Lung (tissue), 12 donors: Measurements from ENCODE around the gene RSAD2. TPM values are rescaled to one million over a fixed set of nuclear protein-coding genes. Genes with fewer than 3 reads are reported as not detected.

Source experiments
- ATAC-seq: fragments of 200-7000 bp; cut with Tn5 transposase; one replicate; pipeline ENCODE4 v1.9.1; 2020; ENCODE audit warnings: moderate number of reproducible peaks; ENCODE audit not compliant: insufficient read depth, low FRiP score
- DNase-seq, 3 donors: peaks; one replicate each; pipeline ENCODE4 v3.0.0-alpha.2; 2013 to 2017
- H3K27ac ChIP-seq, 2 donors: one replicate each; pipeline ENCODE4 v1.5.1; 2013; ENCODE audit warnings: mild to moderate bottlenecking in 2 of 2, moderate library complexity in 2 of 2, control low read depth in 1 of 2, inconsistent platforms in 1 of 2, low read depth in 1 of 2, low read length in 1 of 2
- H3K27me3 ChIP-seq, 3 donors: one replicate each; pipeline ENCODE4 v1.5.1; 2013; ENCODE audit warnings: low read length in 2 of 3; ENCODE audit not compliant: control insufficient read depth in 3 of 3, insufficient read depth in 3 of 3
- H3K36me3 ChIP-seq, 4 donors: one replicate each; pipeline ENCODE4 v1.5.1; 2013; ENCODE audit warnings: low read length in 4 of 4, mild to moderate bottlenecking in 1 of 4, moderate library complexity in 1 of 4; ENCODE audit not compliant: control insufficient read depth in 4 of 4, insufficient read depth in 4 of 4
- H3K4me1 ChIP-seq, 5 donors: one replicate each; pipeline ENCODE4 v1.5.1; 2013; ENCODE audit warnings: low read length in 5 of 5, mild to moderate bottlenecking in 2 of 5, moderate library complexity in 1 of 5; ENCODE audit not compliant: control insufficient read depth in 5 of 5, insufficient read depth in 5 of 5
- H3K4me3 ChIP-seq: one replicate; pipeline ENCODE4 v1.5.1; 2013; ENCODE audit warnings: mild to moderate bottlenecking, control low read depth, moderate library complexity
- H3K9ac ChIP-seq, 2 donors: one replicate each; pipeline ENCODE4 v1.5.1; 2013; ENCODE audit warnings: low read length in 2 of 2, control low read depth in 1 of 2; ENCODE audit not compliant: insufficient read depth in 1 of 2
- H3K9me3 ChIP-seq, 4 donors: one replicate each; pipeline ENCODE4 v1.5.1; 2013; ENCODE audit warnings: low read length in 3 of 4, mild to moderate bottlenecking in 1 of 4, moderate library complexity in 1 of 4; ENCODE audit not compliant: control insufficient read depth in 4 of 4, insufficient read depth in 3 of 4
- WGBS, 2 donors: extraction: QIAGEN DNeasy Blood & Tissue Kit; methylation state at CpG; one replicate each; pipeline ENCODE4 v1.1.7; 2013; 5-methylcytosine and 5-hydroxymethylcytosine counted together
- polyA plus RNA-seq, 2 donors: library from polyadenylated mRNA; stranded (reverse); fragments of 200-250 nt; gene quantifications; one replicate each; pipeline ENCODE4 v1.2.1, GENCODE V29; 2013
- total RNA-seq, 2 donors: library from RNA; depleted of rRNA in 1 of 2; stranded (reverse); fragments of >200 nt in 1 of 2; gene quantifications; one replicate each; pipeline ENCODE4 v1.2.1, GENCODE V29; 2014 to 2021
- TF ChIP-seq, protein P1 (sequence below): IDR thresholded peaks from 2 replicates; pipeline ENCODE4 v1.5.1; 2012; ENCODE audit warnings: mild to moderate bottlenecking; ENCODE audit errors: control extremely low read depth, extremely low read depth
- donor health status: control.
- donor health status: control.
- donor health status: Bipolar disorder and iron deficiency.
- donor health status: healthy.
- donor health status: DM: yes; HTN: yes; CAD: no.

RSAD2 gene
- total and polyA plus RNA-seq, 4 donors, result 3.3 to 13.2 (median 12.0) TPM

DNA sequence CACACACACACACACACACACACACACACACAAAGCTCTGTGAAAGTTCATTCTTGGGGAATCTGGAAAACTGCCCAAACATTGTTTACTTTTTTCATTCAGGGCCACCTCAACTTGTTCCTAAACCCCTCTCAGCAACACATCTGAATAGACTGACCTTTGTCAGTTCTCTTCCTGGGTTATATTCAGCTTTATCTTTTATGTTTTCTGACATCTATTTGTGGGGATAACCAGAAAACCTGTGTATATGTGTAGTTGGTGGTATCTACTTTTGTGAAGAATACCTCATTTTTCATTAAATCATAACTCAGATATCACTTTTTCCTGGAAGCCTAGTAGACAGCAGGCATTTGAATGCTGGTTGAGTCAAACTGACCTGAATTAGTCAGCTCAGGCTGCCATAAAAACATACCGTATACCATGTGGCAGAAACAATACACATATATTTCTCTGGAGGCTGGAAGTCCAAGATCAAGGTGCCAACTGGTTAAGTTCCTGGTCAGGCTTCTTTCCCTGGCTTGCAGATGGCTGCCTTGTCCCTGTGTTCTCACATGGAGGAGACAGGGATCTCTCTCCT, 28.7 kb downstream of the RSAD2 start:
- ATAC-seq, result no peak
- no peaks in the 10 kb centered on the region for H3K4me1 ChIP-seq
- 86 to 87% methylated on average over 1 of the region's 1 CpG for WGBS, 2 donors

DNA sequence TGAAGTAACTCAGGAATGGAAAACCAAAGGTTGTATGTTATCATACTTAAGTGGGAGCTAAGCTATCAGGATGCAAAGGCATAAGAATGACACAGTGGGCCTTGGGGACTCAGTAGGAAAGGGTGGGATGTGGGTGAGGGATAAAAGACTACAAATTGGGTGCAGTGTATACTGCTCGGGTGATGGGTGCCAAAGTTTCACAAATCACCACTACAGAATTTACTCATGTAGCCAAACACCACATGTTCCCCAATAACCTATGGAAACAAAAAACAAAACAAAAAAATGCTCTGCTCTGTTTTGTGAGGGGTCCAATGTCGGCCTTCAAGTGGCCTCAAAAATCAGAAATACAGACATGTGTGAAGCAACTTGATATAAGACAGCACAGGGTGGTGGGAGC, 30.7 kb downstream of the RSAD2 start:
- DNase-seq (no peak), ATAC-seq (no peak)
- H3K4me3 ChIP-seq, result no peak overlapping the region
- WGBS, 2 donors, result 93 to 95% methylated on average over 2 of the region's 2 CpGs
- no peaks in the 10 kb centered on the region for H3K9me3 ChIP-seq
- no peak overlapping the region for H3K27ac ChIP-seq
- no peak overlapping the region for H3K9ac ChIP-seq
- H3K27me3 ChIP-seq, result no peaks in the 10 kb centered on the region
- TF ChIP-seq, protein P1, sequence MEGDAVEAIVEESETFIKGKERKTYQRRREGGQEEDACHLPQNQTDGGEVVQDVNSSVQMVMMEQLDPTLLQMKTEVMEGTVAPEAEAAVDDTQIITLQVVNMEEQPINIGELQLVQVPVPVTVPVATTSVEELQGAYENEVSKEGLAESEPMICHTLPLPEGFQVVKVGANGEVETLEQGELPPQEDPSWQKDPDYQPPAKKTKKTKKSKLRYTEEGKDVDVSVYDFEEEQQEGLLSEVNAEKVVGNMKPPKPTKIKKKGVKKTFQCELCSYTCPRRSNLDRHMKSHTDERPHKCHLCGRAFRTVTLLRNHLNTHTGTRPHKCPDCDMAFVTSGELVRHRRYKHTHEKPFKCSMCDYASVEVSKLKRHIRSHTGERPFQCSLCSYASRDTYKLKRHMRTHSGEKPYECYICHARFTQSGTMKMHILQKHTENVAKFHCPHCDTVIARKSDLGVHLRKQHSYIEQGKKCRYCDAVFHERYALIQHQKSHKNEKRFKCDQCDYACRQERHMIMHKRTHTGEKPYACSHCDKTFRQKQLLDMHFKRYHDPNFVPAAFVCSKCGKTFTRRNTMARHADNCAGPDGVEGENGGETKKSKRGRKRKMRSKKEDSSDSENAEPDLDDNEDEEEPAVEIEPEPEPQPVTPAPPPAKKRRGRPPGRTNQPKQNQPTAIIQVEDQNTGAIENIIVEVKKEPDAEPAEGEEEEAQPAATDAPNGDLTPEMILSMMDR, result no peak
- H3K36me3 ChIP-seq, result no peaks in the 10 kb centered on the region
- no peaks in the 10 kb centered on the region for H3K4me1 ChIP-seq

More for the DNA sequence above, 28.7 kb downstream of the RSAD2 start:
- no peak overlapping the region for H3K4me3 ChIP-seq
- no peak overlapping the region for H3K27ac ChIP-seq
- H3K27me3 ChIP-seq, result no peaks in the 10 kb centered on the region
- peak in 2 of 3 donors; percentile 35 to 56 for DNase-seq
- TF ChIP-seq, protein P1, result no peak
- no peaks in the 10 kb centered on the region for H3K36me3 ChIP-seq
- H3K9ac ChIP-seq, result no peak overlapping the region
- H3K9me3 ChIP-seq, result no peaks in the 10 kb centered on the region

DNA sequence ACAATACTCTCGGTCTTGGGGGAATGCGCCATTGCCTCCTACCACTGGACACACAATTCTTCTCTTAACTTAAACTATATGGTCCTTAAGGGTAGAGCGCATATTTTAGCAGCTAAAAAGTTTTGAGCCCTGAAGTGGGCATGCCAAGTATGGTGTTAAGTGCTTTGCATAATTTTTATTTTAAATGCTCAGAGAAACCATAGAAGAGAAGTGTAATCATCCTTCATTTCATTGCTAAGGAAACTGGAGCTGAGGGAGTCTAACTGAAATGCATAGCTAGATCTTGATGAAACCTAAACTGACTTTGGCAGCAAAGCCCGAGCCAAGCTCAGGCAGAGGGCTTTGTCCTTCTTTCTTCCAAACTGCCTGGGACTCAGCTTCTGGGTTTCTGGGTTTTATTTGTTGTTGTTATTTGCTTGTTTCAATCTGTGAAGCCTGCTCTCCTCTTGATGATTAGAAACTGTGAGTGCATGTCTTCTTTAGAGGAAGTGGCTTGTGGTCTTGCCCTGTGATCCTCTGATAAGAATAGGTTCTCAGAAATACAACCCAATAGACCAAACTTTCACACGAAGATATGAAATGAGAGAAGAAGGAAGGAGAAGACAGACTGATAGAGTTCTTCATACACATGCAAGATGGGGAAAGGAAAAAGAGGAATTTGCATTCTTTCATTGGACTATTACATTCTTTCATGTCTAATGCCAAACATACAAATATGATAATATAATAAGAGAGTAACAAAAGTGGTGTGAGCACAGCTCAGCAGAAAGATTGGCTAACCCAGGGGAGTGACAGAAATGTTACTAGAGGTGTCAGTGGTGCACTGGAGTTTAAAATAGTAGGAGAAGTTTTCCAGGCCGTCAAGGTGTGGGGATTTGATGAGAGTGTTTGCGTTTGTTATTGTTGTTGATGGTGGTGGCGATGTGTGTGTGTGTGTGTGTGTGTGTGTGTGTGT, 32.1 kb downstream of the RSAD2 start:
- DNase-seq (no peak), ATAC-seq (no peak)
- Histone ChIP-seq H3K27ac (no peak overlapping the region), H3K27me3 (no peaks in the 10 kb centered on the region), H3K9me3 (no peaks in the 10 kb centered on the region), H3K36me3 (no peaks in the 10 kb centered on the region), H3K4me1 (no peaks in the 10 kb centered on the region), H3K9ac (no peak overlapping the region), H3K4me3 (no peak overlapping the region)
- WGBS, 2 donors, result 48 to 65% methylated on average over 8 of the region's 8 CpGs
- TF ChIP-seq, protein P1, result no peak
